Epithelial cell of proximal tubule (primary cell): ENCODE data around the gene SHROOM3. TPM values are rescaled to one million over a fixed set of nuclear protein-coding genes. Genes with fewer than 3 reads are reported as not detected.

Source experiments
- DNase-seq: peaks from one replicate; pipeline ENCODE4 v3.0.0-alpha.2; 2011; ENCODE audit warnings: low read depth
- H3K4me3 ChIP-seq: 2 replicates; pipeline ENCODE4 v1.5.1; 2011; ENCODE audit warnings: low read depth, mild to moderate bottlenecking, low read length
- CTCF ChIP-seq: conservative IDR thresholded peaks from 2 replicates; pipeline ENCODE4 v1.5.1; 2012; ENCODE audit warnings: low read depth, mild to moderate bottlenecking, low read length
- total RNA-seq: library from RNA; depleted of rRNA; stranded (reverse); fragments of >200 nt; gene quantifications from 2 replicates; pipeline ENCODE4 v1.2.3, GENCODE V29; 2015

The SHROOM3 gene
- total RNA-seq, 1 donor from 2014 or later = 109 TPM

DNA sequence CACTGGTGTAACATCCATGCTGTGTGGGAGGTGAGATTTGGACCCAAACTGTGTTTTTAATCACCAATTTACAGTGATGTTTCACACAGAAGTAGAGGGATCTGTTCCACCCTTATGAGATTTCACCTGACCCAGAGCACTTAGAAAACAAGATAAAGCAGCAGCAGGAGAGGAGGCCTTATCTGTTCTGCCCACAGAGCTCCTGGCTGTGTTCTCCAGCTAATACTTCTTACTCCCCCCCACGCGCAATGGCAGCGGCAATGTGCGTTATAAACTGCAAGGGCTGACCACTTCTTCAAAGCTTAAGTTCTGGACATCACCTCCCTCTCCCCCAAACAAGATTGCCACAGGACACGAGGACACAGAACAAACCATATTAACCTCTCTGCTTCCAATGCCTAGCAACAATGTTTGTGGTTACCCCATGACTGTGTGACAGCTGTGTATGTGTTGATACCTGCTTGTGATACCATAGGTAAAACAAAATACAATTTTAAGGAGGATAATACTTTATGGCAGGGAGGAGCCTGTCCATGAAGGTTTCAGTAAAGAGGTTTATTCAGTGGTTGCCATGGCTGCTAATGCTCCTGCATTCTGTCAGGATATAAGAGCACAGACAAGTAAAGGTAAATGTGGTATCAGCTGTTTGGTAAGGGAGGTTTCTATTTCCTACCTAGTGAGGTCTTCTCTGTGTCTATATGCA, 252.9 kb downstream of the SHROOM3 start:
- TF ChIP-seq CTCF = no peak
- no peak overlapping the region for H3K4me3 ChIP-seq
- no peak for DNase-seq

DNA sequence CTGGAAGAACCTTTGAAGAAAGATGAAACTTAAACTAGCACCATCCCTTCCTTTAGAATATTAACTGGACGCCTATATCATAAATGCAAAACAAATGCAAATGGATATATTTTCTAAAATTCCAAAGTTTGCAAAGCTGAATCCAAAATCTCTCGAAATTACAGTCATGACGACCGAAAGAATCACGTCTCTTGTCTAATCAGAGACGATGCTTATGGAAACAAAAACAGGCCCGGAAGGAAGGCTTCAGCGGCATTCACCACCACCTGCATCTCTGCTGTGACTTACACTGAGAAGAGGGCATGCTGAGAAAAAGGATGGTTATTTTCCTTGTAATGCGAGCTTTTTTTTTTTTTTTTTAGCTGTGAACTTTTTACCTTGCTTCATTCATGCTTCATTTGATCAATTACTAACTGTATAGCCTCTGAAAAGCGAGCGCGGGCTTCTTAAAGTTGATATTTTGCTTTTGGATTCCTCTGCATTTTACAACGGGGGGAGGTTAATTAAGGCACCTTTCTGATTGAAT, 253.7 kb downstream of the SHROOM3 start:
- H3K4me3 ChIP-seq = peak overlapping the region; percentile 74
- no peak for TF ChIP-seq CTCF
- DNase-seq = no peak

- H3K4me3 ChIP-seq = peak overlapping the region; percentile 74
- DNase-seq = no peak
- TF ChIP-seq CTCF = no peak
These were observed 254.3 kb downstream of the SHROOM3 start for GRCh38 chr4:76689145-76689817.

DNA sequence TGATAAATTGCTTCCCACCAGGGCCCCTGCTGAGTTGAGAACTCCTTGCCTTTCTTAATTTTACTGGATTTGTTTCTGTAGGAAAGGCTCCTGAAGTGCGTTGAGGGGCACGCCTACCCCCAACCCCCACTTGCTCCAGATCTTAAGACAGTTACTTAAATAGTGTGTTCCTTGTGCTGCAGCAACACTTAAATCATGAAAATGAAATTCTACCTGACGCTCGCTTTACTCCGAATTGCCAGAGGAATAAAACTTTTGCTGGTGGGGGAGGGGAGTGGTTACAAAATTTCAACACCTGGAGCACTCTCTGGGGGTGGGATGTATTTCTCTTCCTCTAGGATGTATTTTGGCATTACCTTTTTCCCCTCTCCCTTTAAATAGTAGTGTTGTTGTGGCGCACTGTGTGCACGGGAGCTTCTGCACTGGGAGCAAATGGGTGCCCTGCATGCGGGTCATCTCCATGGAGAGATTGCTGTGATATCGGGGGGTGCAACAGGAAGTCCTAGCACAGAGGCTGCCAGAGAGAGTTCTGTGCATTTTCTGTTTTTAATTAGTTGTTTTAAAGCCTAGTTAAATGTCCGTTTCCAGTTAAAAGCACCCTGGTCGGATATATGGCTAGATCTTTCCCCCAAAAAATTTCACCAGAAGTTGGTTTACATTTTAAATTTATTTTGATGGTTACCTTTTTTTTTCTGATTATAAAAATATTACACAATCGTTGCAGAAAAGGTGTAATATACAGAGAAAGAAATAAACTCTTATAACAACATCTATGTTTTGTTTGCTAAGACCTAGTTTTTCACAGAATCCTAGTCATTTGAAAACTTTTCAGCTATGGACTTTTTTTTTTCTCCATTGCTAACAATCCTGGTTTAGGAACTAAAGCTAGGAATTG, 255.2 kb downstream of the SHROOM3 start:
- DNase-seq = no peak
- H3K4me3 ChIP-seq = peak overlapping the region; percentile 74
- TF ChIP-seq CTCF = no peak

DNA sequence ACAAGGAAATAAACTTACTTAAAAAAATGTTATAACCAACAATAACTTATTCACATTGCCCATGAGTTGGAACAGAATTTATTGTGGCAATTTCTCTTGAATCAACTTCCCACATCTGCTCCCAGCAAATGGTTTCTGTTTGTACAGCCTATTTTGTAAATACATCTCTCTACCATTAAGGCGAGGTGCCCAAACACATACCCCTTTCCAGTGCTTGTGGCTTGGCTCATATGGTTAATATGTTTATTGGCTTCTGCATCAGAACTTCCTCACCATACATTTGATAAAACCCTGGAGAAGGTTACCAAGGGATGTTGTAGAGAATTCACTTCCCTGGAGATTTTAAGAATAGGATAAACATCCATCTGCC, 255.9 kb downstream of the SHROOM3 start:
- no peak for DNase-seq
- no peak for TF ChIP-seq CTCF
- H3K4me3 ChIP-seq = peak overlapping the region; percentile 74

DNA sequence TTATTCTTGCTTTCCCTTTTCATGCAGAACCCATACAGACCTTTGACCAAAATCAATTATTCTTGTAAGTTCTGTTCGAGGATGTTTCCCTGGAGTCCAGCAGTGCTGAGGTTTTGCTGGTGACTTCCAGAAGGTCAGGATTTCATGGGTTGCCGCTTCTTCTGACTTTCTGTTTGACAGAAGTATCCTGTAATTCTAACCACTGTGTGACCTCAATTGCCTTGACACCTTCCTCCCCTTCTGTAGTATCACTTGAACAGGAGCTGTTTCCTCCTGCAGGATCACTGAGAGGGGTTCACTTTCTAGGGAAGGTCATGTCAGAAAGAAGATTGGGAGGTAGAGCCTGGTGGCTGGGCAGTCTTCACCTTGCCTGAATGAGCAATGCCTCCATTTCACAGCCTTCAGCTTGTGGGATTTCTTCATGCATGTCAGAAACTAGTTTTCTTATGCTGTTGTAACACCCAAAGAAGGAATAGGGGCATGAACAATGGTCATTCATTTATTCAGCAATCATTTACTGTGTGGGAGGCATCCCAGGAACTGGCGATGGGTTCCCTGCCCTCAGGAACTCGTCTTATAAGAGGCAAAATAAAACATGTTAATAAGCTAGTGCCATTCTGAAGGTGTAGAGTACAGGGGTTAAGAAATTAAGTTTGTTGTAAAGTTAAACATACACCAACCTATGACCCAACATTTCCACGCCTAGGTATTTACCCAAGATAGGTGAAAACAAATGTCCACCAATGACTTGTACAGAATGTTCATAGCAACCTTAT, 257.0 kb downstream of the SHROOM3 start:
- TF ChIP-seq CTCF = no peak
- H3K4me3 ChIP-seq = peak overlapping the region; percentile 74
- peak; percentile 94 for DNase-seq
